A673 (cell line): ENCODE results near the gene TENT5C. TPM values are rescaled to one million over a fixed set of nuclear protein-coding genes. Genes with fewer than 3 reads are reported as not detected.

Experiments used
- BruUV-seq: library from RNA; stranded (reverse); fragments of 400-500 nt; replicated peaks from 2 replicates; lab custom pipeline; 2021; lab: Mats Ljungman, UMichigan
- CTCF ChIA-PET: fragments of 300-600 bp; sonication (Branson Sonifier 250); formaldehyde crosslinking; loops from one replicate; lab custom pipeline; 2022; ENCODE audit warnings: antibody characterized with exemption; lab: Charles Lee
- POLR2A ChIA-PET: fragments of 300-600 bp; sonication (Branson Sonifier 250); formaldehyde crosslinking; loops from one replicate; lab custom pipeline; 2022; ENCODE audit warnings: antibody characterized with exemption; ENCODE audit not compliant: low non-redundant PET; lab: Charles Lee
- DNase-seq: peaks from one replicate; pipeline ENCODE4 v3.0.0-alpha.2; 2015; ENCODE audit warnings: low spot score
- H3K27ac ChIP-seq: fragments of 200-600 bp; sonication (generic); 2 replicates; pipeline ENCODE4 v1.5.1; 2016; ENCODE audit warnings: mixed run types, low read depth, mild to moderate bottlenecking, mixed read lengths, antibody characterized with exemption, low read length; ENCODE audit not compliant: poor library complexity, severe bottlenecking
- H3K27me3 ChIP-seq: fragments of 200-600 bp; sonication (generic); replicated peaks from 2 replicates; pipeline ENCODE4 v1.6.1; 2017; ENCODE audit warnings: mixed run types, low read depth, mild to moderate bottlenecking, mixed read lengths, antibody characterized with exemption, low read length; ENCODE audit not compliant: insufficient read depth, poor library complexity
- H3K36me3 ChIP-seq: fragments of 200-600 bp; sonication (generic); 2 replicates; pipeline ENCODE4 v1.6.1; 2016; ENCODE audit warnings: mixed run types, mild to moderate bottlenecking, mixed read lengths, antibody characterized with exemption, low read length; ENCODE audit not compliant: insufficient read depth, poor library complexity, severe bottlenecking
- H3K4me1 ChIP-seq: fragments of 200-600 bp; sonication (generic); 2 replicates; pipeline ENCODE4 v1.6.1; 2017; ENCODE audit warnings: mixed run types, mild to moderate bottlenecking, mixed read lengths, antibody characterized with exemption, low read length; ENCODE audit not compliant: insufficient read depth, poor library complexity, severe bottlenecking
- H3K4me3 ChIP-seq: fragments of 200-600 bp; sonication (generic); 2 replicates; pipeline ENCODE4 v1.5.1; 2016; ENCODE audit warnings: low read depth, mixed run types, mild to moderate bottlenecking, mixed read lengths, low read length; ENCODE audit not compliant: poor library complexity, severe bottlenecking
- H3K9me3 ChIP-seq: fragments of 200-600 bp; sonication (generic); 2 replicates; pipeline ENCODE4 v1.6.1; 2016; ENCODE audit warnings: mixed run types, low read depth, mild to moderate bottlenecking, mixed read lengths, antibody characterized with exemption, low read length; ENCODE audit not compliant: poor library complexity, severe bottlenecking
- CTCF ChIP-seq: fragments of 300-800, 200-600 bp; sonication (generic); conservative IDR thresholded peaks from 2 replicates; pipeline ENCODE4 v1.5.1; 2017; ENCODE audit warnings: low read depth, mild to moderate bottlenecking, antibody characterized with exemption, low read length, moderate library complexity, mixed read lengths
- EZH2 ChIP-seq: fragments of 200-600 bp; sonication (generic); IDR thresholded peaks from 2 replicates; pipeline ENCODE4 v1.6.1; 2017; ENCODE audit warnings: borderline replicate concordance, low read depth, mild to moderate bottlenecking, mixed read lengths, antibody characterized with exemption, low read length; ENCODE audit not compliant: poor library complexity, severe bottlenecking
- intact Hi-C: fragments of 100-400 bp; cut with micrococcal nuclease; formaldehyde crosslinking; loops from one replicate; pipeline ENCODE4 v1.10.0; 2022; ENCODE audit not compliant: unreplicated experiment
- total RNA-seq: library from RNA; stranded (reverse); gene quantifications from 2 replicates; pipeline ENCODE4 v1.2.3, GENCODE V29; 2021

The TENT5C gene
- total RNA-seq, 1 experiment from 2014 or later = 1.1 TPM

- no peaks in the 10 kb centered on the region for H3K4me1 ChIP-seq
- POLR2A ChIA-PET = no interaction called here
- H3K27me3 ChIP-seq = no peaks in the 10 kb centered on the region
- DNase-seq = no peak
- no peaks in the 10 kb centered on the region for H3K36me3 ChIP-seq
- H3K27ac ChIP-seq = no peak overlapping the region
- H3K9me3 ChIP-seq = no peaks in the 10 kb centered on the region
- BruUV-seq = no TSS peak
- H3K4me3 ChIP-seq = no peak overlapping the region
- intact Hi-C loops = no loop called here
- CTCF ChIA-PET = no interaction called here
- TF ChIP-seq CTCF = no peak
- no peak for TF ChIP-seq EZH2
These were observed 24.0 kb downstream of the TENT5C start for GRCh38 chr1:117629625-117630422.

GRCh38 chr1:117630423-117630998 lies 24.7 kb downstream of the TENT5C start:
- H3K9me3 ChIP-seq = no peaks in the 10 kb centered on the region
- BruUV-seq = no TSS peak
- H3K36me3 ChIP-seq = no peaks in the 10 kb centered on the region
- CTCF ChIA-PET = no interaction called here
- no peaks in the 10 kb centered on the region for H3K27me3 ChIP-seq
- intact Hi-C loops = no loop called here
- no peak for TF ChIP-seq CTCF
- TF ChIP-seq EZH2 = no peak
- H3K4me1 ChIP-seq = no peaks in the 10 kb centered on the region
- no peak for DNase-seq
- POLR2A ChIA-PET = no interaction called here
- no peak overlapping the region for H3K4me3 ChIP-seq
- H3K27ac ChIP-seq = no peak overlapping the region

- ChIA-PET POLR2A (no interaction called here), CTCF (no interaction called here)
- intact Hi-C loops = no loop called here
- TF ChIP-seq EZH2 = no peak
- TF ChIP-seq CTCF = no peak
- DNase-seq = no peak
- no peaks in the 10 kb centered on the region for H3K27me3 ChIP-seq
- H3K4me1 ChIP-seq = no peaks in the 10 kb centered on the region
- H3K4me3 ChIP-seq = no peak overlapping the region
- H3K27ac ChIP-seq = no peak overlapping the region
- H3K36me3 ChIP-seq = no peaks in the 10 kb centered on the region
- BruUV-seq = no TSS peak
- no peaks in the 10 kb centered on the region for H3K9me3 ChIP-seq
These were observed 25.7 kb downstream of the TENT5C start for GRCh38 chr1:117631359-117632160.
